Activated CD4-positive, alpha-beta memory T cell treated with anti-CD3 and anti-CD28 coated beads for 36 hours (primary cell): ENCODE data around the gene RPP25L. TPM values are rescaled to one million over a fixed set of nuclear protein-coding genes. Genes with fewer than 3 reads are reported as not detected.

Experiments used
- CTCF ChIA-PET: fragments of 350-600 bp; sonication (Branson Sonifier 250); formaldehyde crosslinking; loops from one replicate; lab custom pipeline; 2021; ENCODE audit warnings: antibody characterized with exemption, inconsistent platforms; lab: Charles Lee
- POLR2A ChIA-PET: fragments of 350-600 bp; sonication (Branson Sonifier 250); formaldehyde crosslinking; loops from one replicate; lab custom pipeline; 2021; ENCODE audit warnings: antibody characterized with exemption; lab: Charles Lee
- DNase-seq: peaks from one replicate; pipeline ENCODE4 v3.0.0-alpha.2; 2020
- H3K27ac Mint-ChIP-seq: one replicate; pipeline ENCODE4 v1.8.0; 2021; ENCODE audit warnings: mixed read lengths
- H3K27me3 Mint-ChIP-seq: one replicate; pipeline ENCODE4 v1.8.0; 2021; ENCODE audit warnings: mixed read lengths
- H3K36me3 Mint-ChIP-seq: one replicate; pipeline ENCODE4 v1.8.0; 2021; ENCODE audit warnings: mixed read lengths
- H3K4me1 Mint-ChIP-seq: one replicate; pipeline ENCODE4 v1.8.0; 2021; ENCODE audit warnings: low read depth, mixed read lengths
- H3K4me3 Mint-ChIP-seq: one replicate; pipeline ENCODE4 v1.8.0; 2021; ENCODE audit warnings: mild to moderate bottlenecking, mixed read lengths
- H3K9me3 Mint-ChIP-seq: one replicate; pipeline ENCODE4 v1.8.0; 2021; ENCODE audit warnings: mixed read lengths
- intact Hi-C: fragments of 100-400 bp; cut with micrococcal nuclease; formaldehyde crosslinking; loops from one replicate; pipeline ENCODE4 v1.15.1; 2023
- total RNA-seq, 2 experiments: library from RNA; stranded (reverse); gene quantifications; one replicate each; pipeline ENCODE4 v1.2.3, GENCODE V29; 2021

The RPP25L gene
- total RNA-seq, 2 experiments from 2014 or later: 29.3 to 31.1 TPM

GRCh38 chr9:34606905-34607304 lies 5.0 kb downstream of the RPP25L start:
- no peak for DNase-seq
- intact Hi-C loops: no loop called here
- Mint-ChIP-seq H3K27me3 (no peaks in the 10 kb centered on the region), H3K36me3 (peaks cover 3% of the 10 kb centered on the region), H3K4me3 (no peak overlapping the region), H3K4me1 (peaks cover 12% of the 10 kb centered on the region), H3K9me3 (no peaks in the 10 kb centered on the region), H3K27ac (no peak overlapping the region)
- ChIA-PET POLR2A (no interaction called here), CTCF (interaction anchor here (0.9 to 4.9 kb wide), 6 partner anchors 13 to 59 kb away, joined by 3 to 49 read pairs (median 6); partner anchors contain the start of genes DCTN3, GALT and SIGMAR1)

GRCh38 chr9:34606190-34606589 lies 5.7 kb downstream of the RPP25L start:
- Mint-ChIP-seq H3K36me3 (peaks cover under 1% of the 10 kb centered on the region), H3K27ac (no peak overlapping the region), H3K9me3 (no peaks in the 10 kb centered on the region), H3K4me1 (peaks cover 9% of the 10 kb centered on the region), H3K4me3 (no peak overlapping the region), H3K27me3 (no peaks in the 10 kb centered on the region)
- ChIA-PET CTCF (interaction anchor here (0.9 to 4.9 kb wide), 5 partner anchors 14 to 195 kb away, joined by 3 to 49 read pairs (median 8); partner anchors contain the start of gene SIGMAR1), POLR2A (interaction anchor here (0.6 kb wide), 1 partner anchor 550 kb away, joined by 3 read pairs; no protein-coding TSS in a partner anchor)
- DNase-seq: no peak
- intact Hi-C loops: no loop called here

GRCh38 chr9:34603610-34604231 lies 8.2 kb downstream of the RPP25L start:
- intact Hi-C loops: loop anchor here (1.0 kb wide), 1 partner anchor 55 kb away; no protein-coding TSS in a partner anchor
- Mint-ChIP-seq H3K36me3 (no peaks in the 10 kb centered on the region), H3K9me3 (no peaks in the 10 kb centered on the region), H3K4me3 (no peak overlapping the region), H3K27me3 (no peaks in the 10 kb centered on the region), H3K27ac (no peak overlapping the region), H3K4me1 (no peaks in the 10 kb centered on the region)
- peak; percentile 85 for DNase-seq
- CTCF ChIA-PET: interaction anchor here (0.5 to 4.9 kb wide), 43 partner anchors 8 to 474 kb away, joined by 3 to 49 read pairs (median 5); partner anchors contain the start of genes CCL27, DCTN3, MYORG and RPP25L
- POLR2A ChIA-PET: no interaction called here

- ChIA-PET POLR2A (no interaction called here), CTCF (interaction anchor here (0.8 to 3.0 kb wide), 11 partner anchors 9 to 528 kb away, joined by 3 to 32 read pairs (median 4); no protein-coding TSS in a partner anchor)
- H3K27ac Mint-ChIP-seq: no peak overlapping the region
- H3K36me3 Mint-ChIP-seq: no peaks in the 10 kb centered on the region
- no peaks in the 10 kb centered on the region for H3K27me3 Mint-ChIP-seq
- H3K4me3 Mint-ChIP-seq: no peak overlapping the region
- no peak for DNase-seq
- H3K9me3 Mint-ChIP-seq: no peaks in the 10 kb centered on the region
- intact Hi-C loops: no loop called here
- no peaks in the 10 kb centered on the region for H3K4me1 Mint-ChIP-seq
Observed at GRCh38 chr9:34601937-34602573, 9.8 kb downstream of the RPP25L start.

- Mint-ChIP-seq H3K36me3 (no peaks in the 10 kb centered on the region), H3K4me1 (no peaks in the 10 kb centered on the region), H3K27me3 (peaks cover 3% of the 10 kb centered on the region), H3K27ac (no peak overlapping the region), H3K4me3 (no peak overlapping the region), H3K9me3 (no peaks in the 10 kb centered on the region)
- DNase-seq: no peak
- ChIA-PET CTCF (interaction anchor here (1.0 to 1.6 kb wide), 4 partner anchors 10 to 197 kb away, joined by 3 to 6 read pairs (median 4); no protein-coding TSS in a partner anchor), POLR2A (no interaction called here)
- intact Hi-C loops: no loop called here
Observed at GRCh38 chr9:34600908-34601307, 11.0 kb downstream of the RPP25L start.

DNA sequence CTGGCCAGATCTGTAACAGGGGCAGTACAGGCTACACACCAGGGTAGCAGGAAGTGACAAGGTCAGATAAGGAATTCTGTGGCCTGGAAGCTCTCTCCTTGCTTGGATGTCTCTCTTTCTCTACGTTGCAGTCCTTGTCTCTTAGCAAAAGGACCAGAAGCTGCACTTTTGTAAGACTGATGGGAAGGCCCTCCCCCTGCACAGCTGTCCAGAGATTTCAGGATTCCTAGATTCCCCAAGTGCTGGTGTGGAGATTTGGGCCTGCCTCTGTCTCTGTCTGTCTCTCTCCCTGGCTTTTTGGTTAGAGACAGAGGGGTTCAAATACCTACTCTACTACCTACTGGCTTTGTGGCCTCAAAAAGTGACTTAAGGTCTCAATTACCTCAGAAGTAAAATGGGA lies 12.4 kb downstream of the RPP25L start:
- no peaks in the 10 kb centered on the region for H3K9me3 Mint-ChIP-seq
- POLR2A ChIA-PET: no interaction called here

GRCh38 chr9:34594177-34594576 lies 17.7 kb downstream of the RPP25L start:
- Mint-ChIP-seq H3K36me3 (no peaks in the 10 kb centered on the region), H3K9me3 (no peaks in the 10 kb centered on the region), H3K4me3 (no peak overlapping the region), H3K27ac (no peak overlapping the region), H3K27me3 (peaks cover 34% of the 10 kb centered on the region), H3K4me1 (peaks cover 18% of the 10 kb centered on the region)
- intact Hi-C loops: loop anchor here (5.0 kb wide), 2 partner anchors 157 to 192 kb away; no protein-coding TSS in a partner anchor
- CTCF ChIA-PET: interaction anchor here (1.2 to 2.5 kb wide), 2 partner anchors 9 to 190 kb away, joined by 5 to 13 read pairs; no protein-coding TSS in a partner anchor
- no peak for DNase-seq
- POLR2A ChIA-PET: no interaction called here

More for the DNA sequence above, 12.4 kb downstream of the RPP25L start:
- Mint-ChIP-seq H3K27me3 (peaks cover 3% of the 10 kb centered on the region), H3K27ac (no peak overlapping the region), H3K4me1 (no peaks in the 10 kb centered on the region), H3K4me3 (no peak overlapping the region), H3K36me3 (no peaks in the 10 kb centered on the region)
- CTCF ChIA-PET: interaction anchor here (1.2 to 1.6 kb wide), 2 partner anchors 13 to 196 kb away, joined by 3 to 7 read pairs; partner anchors contain the start of gene RPP25L
- intact Hi-C loops: no loop called here
- DNase-seq: no peak

DNA sequence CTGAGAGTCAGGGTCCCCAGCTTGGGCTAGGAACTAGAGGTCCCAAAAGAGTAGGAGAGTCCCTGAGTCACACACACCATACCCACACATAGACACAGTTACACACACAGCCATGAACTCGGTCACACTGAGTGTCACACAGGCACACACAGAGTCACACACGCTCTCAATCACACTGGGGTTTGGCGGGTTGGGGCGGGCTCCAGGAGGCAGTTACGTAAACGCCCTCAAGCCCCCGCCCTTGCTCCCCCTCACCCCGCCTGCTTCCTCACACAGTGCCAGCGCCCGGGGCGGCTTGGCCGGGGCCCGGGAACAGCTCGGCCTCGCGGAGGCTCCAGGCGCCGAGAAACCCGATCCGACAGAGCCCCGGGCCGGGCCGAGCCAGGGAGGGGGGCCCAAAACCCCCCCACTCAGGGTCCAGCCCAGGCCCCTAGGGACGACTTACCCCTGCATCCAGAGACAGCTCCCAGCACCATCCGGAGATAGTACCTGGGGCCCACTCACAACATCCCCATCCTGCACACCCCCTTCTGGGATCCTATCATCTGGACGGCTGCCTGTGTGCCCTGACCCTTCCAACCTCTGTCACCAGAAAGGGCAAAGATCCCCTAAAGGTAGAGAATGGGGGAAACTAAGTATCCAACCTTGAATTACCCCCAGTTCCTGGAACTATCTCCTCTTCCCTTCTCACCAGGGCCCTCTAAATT lies 18.8 kb downstream of the RPP25L start:
- no peak overlapping the region for H3K4me3 Mint-ChIP-seq
- DNase-seq: no peak
- H3K27me3 Mint-ChIP-seq: peaks cover 45% of the 10 kb centered on the region
- no peaks in the 10 kb centered on the region for H3K9me3 Mint-ChIP-seq
- no peaks in the 10 kb centered on the region for H3K36me3 Mint-ChIP-seq
- H3K4me1 Mint-ChIP-seq: peaks cover 25% of the 10 kb centered on the region
- intact Hi-C loops: loop anchor here (5.0 kb wide), 2 partner anchors 156 to 191 kb away; no protein-coding TSS in a partner anchor
- no peak overlapping the region for H3K27ac Mint-ChIP-seq
- ChIA-PET CTCF (interaction anchor here (0.6 to 3.3 kb wide), 11 partner anchors 10 to 713 kb away, joined by 3 to 41 read pairs (median 13); partner anchors contain the start of gene DCTN3), POLR2A (no interaction called here)

DNA sequence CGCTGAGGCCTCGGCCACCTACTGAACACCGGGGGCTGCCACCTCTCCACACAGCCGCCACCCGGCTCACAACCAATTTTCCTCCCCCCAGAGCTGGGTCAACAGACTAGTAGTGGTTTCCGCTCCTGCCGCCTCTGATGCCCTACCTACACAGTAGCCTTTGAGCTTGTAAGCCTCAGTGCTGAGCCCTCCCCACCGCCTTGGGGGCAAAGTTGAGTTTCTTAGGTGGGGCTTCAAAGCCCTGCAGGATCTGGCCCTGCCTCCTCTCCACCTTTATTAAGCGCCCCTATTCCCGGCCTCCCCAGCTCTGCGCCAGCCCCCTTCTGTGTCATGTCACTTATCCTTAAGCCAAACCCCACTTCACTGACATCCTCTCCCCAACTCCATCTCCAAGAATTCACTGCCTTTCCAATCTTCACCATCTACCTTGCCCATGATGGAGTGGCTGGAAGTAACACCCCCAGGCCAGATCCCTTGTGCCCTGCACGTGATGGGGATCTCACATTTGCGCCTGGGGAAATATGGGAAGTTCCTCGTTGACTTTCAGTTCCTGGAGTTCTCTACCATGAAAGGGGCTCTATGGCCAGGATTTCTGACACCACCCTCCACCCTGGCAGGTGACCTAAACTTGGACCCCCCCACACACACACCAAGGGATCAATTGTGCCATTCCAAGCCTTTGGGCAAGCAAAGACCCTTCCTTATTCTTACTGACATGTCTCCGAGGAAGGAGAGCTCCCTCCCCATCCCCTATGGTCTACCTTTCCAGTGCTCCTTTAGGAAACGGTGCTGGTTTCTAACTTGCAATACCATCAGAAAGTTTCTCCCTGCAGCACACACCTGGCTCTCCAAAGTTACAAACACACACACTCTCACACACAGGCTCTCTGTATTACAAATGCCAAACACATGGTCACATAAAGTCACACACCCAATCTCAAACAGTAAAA lies 19.7 kb downstream of the RPP25L start:
- ChIA-PET POLR2A (interaction anchor here (1.5 kb wide), 1 partner anchor 42 kb away, joined by 3 read pairs; no protein-coding TSS in a partner anchor), CTCF (interaction anchor here (0.6 to 3.3 kb wide), 41 partner anchors 9 to 339 kb away, joined by 3 to 41 read pairs (median 5); partner anchors contain the start of genes DCTN3 and MYORG)
- peaks cover 52% of the 10 kb centered on the region for H3K27me3 Mint-ChIP-seq
- H3K4me1 Mint-ChIP-seq: peaks cover 25% of the 10 kb centered on the region
- DNase-seq: no peak
- intact Hi-C loops: loop anchor here (1.0 to 5.0 kb wide), 5 partner anchors 30 to 190 kb away; no protein-coding TSS in a partner anchor
- no peaks in the 10 kb centered on the region for H3K9me3 Mint-ChIP-seq
- no peak overlapping the region for H3K4me3 Mint-ChIP-seq
- no peak overlapping the region for H3K27ac Mint-ChIP-seq
- no peaks in the 10 kb centered on the region for H3K36me3 Mint-ChIP-seq

GRCh38 chr9:34591248-34591916 lies 20.5 kb downstream of the RPP25L start:
- peaks cover 60% of the 10 kb centered on the region for H3K27me3 Mint-ChIP-seq
- H3K4me1 Mint-ChIP-seq: peaks cover 25% of the 10 kb centered on the region
- no peaks in the 10 kb centered on the region for H3K9me3 Mint-ChIP-seq
- CTCF ChIA-PET: interaction anchor here (0.5 to 3.3 kb wide), 50 partner anchors 8 to 462 kb away, joined by 3 to 41 read pairs (median 5); partner anchors contain the start of genes DCTN3, MYORG and RPP25L
- intact Hi-C loops: loop anchor here (1.0 to 5.0 kb wide), 5 partner anchors 29 to 189 kb away; no protein-coding TSS in a partner anchor
- POLR2A ChIA-PET: interaction anchor here (1.5 kb wide), 1 partner anchor 41 kb away, joined by 3 read pairs; no protein-coding TSS in a partner anchor
- no peak overlapping the region for H3K27ac Mint-ChIP-seq
- DNase-seq: peak; percentile 86
- H3K4me3 Mint-ChIP-seq: peak overlapping the region; percentile 53
- no peaks in the 10 kb centered on the region for H3K36me3 Mint-ChIP-seq
